Suppressor macrophage (primary cell): Measurements from ENCODE around the gene TBC1D7.

Source experiments
- DNase-seq, 4 experiments: peaks; one replicate each; pipeline ENCODE4 v3.0.0-alpha.2; 2020 to 2022
- total RNA-seq, 17 experiments: gene quantifications; one replicate each; lab custom pipeline; 2026; ENCODE audit warnings: mixed read lengths in 6 of 17, inconsistent platforms in 3 of 17; lab: John Stamatoyannopoulos, UW

The TBC1D7 gene
- 3.4 to 15.8 (median 8.8) reads per million in 17 experiments for total RNA-seq

DNA sequence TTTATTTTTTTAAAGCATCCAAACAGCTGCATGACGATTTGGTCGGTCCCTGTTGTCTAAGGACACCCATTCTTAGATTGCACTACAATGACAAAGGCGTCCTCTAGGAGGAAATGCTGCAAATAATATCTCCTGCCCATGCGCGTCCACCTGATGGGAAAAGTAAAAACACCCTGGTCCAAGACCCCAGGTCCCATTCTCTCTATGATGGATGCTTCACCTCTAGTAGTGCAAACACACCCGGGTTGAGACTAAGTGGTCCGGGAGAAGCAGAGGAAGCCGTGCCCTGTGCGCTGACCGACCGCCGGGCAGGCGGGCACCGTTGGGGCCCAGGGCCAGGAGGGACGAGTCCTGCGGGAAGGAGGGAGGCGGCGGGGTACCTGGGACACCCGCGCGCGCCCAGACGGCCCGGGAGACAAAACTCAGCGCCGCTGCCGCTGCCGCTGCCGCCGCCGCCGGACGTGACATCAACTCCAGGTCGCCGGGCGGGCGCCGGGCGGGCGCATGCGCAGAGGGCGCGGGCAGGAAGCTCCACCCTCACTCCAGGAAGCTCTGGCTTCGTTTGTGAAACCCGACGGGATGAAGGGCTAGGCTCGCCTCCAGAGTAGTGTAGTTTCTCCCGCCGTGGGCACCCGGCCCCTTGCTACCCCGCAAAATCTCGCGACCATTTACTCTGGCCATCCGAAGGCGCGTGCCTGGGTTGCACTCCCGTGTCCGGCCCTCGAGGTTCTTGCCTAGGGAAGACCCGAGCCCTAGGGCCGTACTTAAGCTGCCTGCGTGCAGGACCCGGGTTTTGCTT lies at the start of gene TBC1D7:
TBC1D7 (minus strand) TSS at position 462 of the 799 bp plus-strand sequence. CDS start 1,639 bp downstream, outside the sequence.
- peak; percentile 95 to 97 (median 96) for DNase-seq

DNA sequence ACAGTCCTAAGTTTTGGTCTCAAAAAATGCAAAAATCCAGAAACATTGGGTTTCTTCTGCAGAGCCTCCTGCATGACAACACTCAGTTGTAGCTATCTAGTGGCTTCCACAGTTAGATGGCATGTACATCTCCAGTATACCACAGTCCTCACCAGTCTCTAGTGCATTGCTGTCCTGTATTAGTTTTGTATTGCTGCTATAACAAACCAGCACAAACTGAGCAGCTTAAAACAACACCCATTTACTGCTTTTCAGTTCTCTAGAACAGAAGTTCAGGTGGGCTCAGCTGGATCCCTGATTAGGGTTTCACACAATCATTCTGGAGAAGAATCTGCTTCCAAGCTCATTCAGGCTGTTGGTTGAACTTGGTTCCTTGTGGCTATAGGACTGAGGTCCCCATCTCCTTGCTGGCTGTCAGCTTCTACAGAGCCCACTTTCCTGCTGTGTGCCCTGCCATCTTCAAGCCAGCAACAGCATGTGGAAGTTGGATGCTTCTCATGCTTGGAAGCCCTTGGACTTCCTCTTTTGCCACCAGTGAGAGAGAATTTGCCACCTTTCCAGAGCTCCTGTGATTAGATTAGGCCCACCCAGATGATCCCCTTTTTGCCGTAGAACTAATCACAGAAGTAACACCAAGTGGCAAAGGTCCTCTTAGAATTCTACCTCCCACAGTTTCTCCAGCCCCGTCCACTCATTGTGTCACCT lies 48.9 kb upstream of the TBC1D7 start:
- DNase-seq: peak in 3 of 4 experiments; percentile 29 to 44 (median 43)

DNA sequence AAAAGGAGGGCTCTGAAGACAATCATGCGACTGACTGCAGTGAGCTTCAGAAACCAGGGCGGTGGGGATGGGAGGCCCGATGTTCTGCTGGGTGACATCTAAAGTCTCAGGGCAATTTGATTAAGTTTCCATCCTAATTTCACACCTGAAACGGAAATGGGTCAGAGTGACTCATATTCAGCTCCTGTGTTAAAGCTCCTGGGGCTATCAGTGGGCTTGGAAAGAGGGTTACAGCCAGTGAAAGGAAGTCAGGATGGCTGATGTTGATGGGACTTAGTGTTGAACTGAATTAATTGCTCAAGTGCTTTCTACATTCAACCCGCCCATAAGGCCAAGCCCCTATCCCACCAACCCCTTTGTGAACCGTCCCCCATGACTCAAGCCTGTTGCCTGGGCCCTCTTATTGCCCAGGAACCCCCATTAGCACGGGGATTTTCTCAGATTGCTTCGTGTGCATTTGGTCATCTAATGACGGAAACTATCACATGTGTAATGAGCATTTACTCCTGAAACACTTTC lies 47.1 kb upstream of the TBC1D7 start:
- DNase-seq: no peak

DNA sequence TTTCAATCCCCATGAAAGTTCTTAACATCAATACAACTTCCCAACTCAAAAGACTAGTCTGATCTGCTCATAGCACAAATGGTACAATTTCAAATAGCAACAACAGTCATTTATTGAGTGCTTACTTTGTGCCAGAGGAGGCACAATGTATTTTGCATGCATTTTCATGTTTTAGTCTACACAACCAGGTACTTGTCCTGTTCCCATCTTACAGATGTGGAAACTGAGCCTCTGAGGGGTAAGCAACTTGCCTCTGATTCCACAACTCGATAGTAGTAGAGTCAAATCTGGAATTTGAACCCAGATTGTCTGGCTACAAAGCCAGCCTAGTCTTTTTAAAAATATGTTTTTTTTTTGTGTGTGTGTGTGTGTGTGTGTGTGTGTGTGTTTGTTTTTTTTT lies 45.6 kb upstream of the TBC1D7 start:
- DNase-seq: no peak

DNA sequence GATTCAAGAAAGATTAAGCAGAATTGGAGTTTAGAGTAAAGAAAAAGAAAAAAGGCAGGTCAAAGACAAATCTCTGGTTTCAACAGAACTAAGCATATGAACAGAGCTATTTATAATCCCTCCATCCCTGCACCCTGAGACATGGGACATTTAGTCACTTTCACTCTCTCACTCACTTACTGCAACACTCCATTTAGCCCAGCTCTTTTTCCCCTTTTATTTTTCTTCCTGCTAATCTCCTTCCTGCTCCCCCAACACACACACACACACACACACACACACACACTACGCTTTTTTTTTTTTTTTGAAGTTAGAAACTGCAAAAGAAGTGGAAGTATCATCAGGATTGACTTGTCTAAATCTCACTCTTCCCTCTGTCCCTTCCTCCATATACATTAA lies 45.1 kb upstream of the TBC1D7 start:
- DNase-seq: peak; percentile 31 to 76 (median 62)

DNA sequence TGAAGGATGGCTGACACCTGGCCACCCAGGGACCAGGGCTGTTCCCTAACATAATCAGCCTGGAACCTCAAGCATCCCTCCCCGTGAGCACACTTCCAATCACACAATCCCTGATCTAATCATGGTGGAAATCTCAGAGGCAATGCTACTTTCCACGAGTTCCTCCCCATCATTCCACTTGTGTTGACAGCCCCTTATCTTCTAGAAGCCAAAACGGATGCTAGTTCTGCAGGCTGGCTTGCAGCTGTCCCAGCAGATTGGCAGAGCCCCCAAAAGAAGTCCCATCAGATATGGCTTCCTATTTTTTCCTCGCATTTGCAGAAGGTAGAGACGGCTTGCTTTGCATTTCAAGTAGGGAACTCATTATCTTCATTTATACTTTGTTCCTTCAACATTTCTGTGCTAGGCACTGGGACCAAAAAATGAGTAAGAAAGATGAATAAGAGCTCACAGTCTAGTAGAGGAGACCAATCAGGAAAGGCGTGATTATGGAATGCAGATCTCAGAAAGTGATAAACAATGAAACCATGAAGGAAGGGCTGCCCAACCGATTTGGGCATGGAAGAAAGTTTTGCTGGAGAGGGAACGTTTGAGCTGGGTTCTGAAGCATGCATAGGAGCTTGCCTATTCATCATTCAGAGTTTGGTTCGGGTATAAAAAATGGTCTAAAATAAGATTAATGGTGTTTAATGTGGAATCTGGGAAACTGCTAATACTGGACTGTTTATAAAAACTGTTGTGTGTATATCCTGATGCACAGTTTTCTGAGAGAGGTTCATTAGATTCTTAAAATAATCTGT lies 44.6 kb upstream of the TBC1D7 start:
- no peak for DNase-seq

DNA sequence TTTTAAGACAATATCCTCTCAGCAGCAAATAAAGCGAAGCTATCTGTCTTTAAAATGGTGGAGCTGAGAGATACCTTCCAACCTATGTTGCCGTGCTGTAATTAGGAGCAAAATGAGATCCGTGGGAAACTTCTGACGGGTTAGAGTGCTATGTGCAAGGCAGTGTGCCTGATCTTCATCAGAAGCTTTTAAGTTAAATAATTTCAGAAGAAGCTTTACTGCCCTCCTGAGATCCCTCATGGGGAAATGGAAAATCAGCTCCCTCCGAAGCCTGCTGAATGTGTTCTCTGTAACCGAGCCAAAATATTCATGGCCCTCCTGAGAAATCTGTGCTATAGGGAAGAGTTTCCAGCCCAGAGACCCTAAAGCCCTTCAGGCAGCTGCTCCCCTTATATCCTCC lies 43.7 kb upstream of the TBC1D7 start:
- no peak for DNase-seq

DNA sequence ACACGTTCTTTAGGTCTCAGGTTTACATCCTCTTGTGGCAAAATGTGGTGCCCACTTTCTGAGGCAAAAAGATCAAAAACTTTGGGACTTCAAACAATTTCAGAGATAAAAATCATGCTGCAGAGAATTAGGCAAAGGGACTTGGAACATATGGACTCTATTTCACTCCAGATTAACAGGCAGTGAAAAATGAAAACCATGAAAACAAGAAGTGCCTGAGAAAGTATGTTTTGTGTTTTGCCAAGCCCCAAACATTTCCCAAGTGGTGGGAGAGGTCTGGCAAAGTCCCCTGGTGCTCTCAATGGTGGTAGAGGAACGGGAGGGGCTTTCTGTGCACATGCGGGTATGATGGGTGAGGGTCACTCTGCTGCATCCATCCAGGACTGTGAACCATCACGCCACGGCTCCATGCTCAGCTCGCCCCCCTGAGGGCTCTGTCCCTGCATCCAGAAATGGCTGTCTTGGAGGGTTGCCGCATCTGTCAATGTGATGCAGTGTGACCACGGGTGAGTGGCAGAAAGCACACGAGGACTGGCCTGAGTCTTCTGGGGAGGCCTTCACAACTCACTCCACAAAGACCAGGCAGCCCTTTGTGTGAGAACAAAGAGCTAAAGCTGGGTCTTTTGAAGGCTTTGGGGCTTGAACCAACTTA lies 43.2 kb upstream of the TBC1D7 start:
- DNase-seq: no peak

DNA sequence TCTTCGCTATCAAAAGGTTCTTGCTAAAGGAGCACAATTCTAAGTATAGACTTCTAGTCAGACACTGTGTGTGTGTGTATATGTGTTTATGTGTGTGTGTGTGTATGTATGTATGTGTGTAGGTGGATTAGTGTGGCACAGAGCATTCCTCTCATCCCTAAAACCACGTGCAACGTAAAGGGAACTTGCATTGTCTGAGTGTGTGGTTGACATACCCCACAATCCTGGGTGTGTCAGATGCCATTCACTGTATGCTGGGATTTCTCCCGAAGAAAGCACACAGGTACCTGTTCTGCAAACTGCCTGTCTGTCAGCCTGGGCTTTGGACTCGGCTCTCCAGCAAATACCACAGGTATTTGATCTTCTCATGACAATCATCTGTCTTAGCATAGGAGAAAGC lies 42.3 kb upstream of the TBC1D7 start:
- no peak for DNase-seq

DNA sequence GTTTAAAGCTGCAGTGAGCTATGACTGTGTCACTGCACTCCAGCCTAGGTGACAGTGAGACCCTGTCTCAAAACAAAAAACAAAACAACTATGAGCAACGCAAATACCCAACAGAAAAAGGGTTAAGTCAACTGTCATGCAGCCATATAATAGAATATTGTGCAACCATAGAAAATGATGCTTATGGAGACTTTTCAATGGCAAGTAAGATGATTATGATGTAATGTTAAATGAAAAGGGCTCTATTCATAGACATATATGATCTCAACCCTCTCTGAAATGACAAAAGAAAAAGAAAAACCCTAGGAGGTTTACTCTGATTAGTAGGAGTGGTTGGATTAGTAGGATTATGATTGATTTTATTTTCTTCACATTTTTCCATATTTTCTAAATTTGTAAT lies 41.3 kb upstream of the TBC1D7 start:
- no peak for DNase-seq

DNA sequence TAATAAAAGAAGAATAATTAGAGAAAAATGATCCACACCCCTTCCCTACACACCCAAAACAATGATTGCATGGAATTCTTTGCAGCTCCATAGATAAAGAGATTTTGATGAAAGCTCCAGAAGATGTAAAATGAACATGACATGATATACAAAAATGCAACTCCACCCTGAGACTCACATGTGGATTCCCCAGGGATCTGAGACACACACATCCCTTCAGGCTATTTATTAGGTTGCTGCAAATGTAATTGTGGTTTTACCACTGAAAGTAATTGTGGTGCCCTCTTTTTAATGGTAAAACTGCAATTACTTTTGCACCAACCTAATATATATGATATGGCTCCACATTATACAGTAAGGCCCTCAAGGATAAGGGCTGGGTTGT lies 40.4 kb upstream of the TBC1D7 start:
- no peak for DNase-seq

DNA sequence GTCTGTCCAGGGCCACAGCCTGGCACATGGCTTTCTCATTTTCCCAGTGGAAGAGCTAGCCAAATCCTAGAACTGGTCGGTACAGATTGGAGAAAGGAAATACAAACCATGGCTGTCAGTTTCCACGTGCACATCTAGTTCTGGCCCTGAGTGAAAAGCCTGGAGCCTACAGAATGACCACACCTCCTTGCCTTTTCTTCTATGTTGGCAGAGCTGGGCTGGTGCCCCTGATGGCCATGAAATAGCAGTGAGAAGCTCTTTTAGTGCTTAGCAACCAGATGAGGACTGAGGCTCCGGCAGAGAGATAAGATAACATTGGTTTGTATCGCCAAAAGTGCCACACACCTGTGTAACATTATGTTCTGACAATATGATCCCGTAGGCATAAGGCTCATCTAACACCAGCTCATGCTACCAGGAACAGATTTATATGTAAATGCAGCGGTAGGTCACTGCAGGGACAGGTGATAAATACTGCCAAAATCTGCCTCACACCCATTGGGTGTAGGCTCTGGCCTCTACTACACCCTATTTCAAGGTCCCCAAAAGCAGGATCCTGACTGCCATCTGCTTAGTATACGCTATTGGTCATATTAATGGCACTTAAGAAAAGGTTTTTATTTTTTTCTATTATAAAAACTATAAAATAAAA lies 39.9 kb upstream of the TBC1D7 start:
- DNase-seq: no peak

DNA sequence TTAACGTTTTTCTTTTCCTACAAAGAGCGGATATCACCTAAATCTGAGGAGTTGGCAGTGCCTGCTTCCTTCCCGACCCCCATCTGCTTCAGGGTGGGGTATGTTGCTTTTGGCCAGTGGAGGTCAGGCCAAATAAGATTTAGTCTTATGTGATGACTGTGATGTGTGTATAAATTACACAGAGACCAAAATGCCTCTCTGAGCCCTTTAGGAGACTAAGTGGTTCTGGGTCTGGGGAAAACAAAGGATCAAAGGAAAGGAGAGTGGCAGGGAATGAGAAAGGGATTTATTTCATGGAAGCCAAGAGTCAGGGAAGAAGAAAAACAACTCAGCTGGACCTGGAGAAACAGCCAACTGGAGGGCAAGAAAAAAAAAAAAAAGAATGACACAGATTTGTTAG lies 39.1 kb upstream of the TBC1D7 start:
- DNase-seq: no peak

DNA sequence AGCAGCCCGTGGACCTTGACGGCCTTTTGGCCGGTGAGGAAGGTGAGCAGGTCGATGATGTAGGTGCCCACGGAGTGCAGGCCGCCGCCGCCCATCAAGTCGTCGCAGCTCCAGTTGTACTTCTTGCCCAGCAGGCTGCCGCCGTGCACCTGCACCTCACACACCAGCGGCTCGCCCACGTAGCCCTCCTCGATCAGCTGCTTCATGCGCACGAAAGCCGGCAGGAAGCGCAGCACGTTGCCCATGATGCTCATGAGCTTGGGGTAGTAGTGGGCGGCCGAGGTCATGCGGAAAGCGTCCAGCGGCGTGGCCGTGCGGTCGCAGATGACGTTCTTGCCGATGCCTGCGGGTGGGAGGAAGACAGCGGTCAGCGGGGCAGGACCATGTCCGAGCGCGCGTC lies 37.0 kb upstream of the TBC1D7 start:
- DNase-seq: no peak

DNA sequence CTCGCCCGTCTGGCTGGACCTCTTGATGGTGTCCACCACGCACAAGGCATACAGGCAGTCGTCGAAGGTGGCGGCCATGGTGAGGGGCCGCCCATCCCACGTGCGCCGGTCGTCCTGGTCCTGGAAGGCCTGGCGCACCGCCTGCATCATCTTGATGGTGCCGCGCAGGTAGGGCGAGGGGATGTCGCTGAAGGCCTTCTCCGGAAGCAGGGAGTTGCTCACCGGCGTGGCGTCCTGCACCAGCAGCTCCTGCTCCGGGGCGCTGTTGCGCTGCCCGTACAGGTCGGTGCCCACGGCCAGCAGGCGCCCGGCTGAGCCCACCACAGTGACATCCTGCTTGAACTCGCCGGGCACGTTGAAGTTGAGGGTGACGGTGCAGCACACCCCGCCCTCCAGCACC lies 36.5 kb upstream of the TBC1D7 start:
- DNase-seq: no peak

DNA sequence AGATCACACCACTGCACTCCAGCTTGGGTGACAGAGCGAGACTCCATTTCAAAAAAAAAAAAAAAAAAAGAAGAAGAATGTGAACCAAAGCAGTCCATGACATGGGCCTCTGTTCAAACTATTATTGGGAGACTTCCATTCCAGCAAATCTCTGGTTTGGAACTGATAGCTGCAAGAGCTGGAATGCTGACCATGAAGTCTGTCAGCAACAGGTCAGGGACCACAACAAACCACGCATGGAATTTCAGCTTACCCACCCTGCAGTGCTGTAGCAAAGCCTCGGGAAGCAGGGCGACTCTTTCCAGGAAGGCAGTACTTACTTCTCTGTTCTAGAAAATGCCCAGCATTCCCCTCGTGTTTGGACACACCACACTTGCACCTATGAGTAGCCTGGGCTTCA lies 34.1 kb upstream of the TBC1D7 start:
- no peak for DNase-seq

DNA sequence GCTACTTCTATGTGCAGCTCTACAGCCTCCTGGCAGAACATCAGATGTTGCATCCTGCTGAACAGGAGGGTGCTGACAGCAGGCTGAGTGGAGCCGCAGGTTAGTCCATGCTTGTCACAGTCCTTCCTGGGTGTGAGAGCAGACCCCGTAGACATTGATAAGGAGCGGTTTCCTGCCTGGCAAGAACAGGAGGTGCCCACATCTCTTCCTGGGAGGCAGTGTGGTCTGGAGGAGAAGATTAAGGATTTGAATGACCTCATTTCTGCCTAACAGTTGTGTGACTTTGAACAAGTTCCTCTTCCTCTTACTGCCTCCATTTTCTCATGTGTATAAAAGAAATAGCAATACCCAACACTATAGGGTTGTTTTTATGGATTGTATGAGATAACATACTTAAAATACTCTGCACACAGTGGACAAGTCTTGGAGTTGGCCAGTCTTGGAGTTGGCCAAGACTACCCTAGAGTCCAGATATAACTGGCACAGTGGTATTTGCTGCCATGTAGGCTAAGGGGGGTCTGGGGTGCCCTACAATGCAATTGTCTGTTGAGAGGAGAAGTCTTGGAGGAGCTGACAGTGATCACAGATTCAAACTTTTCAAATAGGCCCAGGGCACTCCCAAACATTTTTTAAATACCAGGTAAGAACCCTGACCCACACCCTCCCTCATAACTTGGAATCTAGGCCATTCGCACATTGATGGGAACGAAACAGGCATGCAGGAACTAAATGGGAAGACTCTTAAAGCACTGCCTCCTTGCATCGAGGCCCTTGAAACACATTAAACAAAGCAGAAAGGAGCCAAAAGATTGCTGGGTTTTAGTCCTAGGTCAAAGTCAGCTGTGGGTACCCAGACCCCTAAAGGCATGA lies 32.6 kb upstream of the TBC1D7 start:
- DNase-seq: peak in 3 of 4 experiments; percentile 47 to 68 (median 66)

DNA sequence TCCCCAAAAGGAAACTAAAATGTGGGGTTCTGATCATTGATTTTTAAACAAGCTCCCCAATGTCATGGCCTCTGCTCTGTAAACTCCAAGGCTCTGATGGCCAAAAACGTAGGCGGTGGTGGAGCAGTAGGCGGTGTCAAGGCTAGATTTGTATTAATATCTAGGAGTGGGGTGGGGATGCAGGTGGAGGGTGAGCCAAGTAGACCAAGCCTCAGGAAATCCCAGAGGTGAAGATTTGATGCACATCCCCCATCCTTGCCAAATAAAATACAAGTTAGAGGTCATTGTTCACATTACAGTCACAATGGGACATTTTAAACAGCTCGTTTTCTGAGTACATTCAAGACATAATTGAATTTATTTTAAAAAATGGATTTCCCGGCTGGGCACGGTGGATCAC lies 30.9 kb upstream of the TBC1D7 start:
- DNase-seq: no peak

DNA sequence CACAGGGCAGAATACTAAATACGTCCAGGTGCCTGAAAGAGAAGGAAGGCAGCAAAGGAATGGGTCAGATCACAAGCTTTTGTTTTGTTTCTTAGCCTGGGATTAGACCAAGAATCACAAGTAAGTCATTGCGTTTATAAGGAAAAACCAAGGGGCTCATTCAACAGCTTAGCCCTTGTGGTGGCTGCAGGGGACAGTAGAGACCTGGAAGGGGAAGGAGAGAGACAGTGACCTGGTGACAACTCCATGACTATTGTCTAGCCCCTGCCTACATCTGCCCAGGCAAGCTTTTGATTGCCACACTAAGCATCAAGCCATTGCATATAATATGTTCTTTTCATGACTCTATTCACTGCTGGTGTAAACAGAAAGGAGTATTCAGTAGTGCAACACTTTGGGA lies 30.2 kb upstream of the TBC1D7 start:
- peak in 3 of 4 experiments; percentile 28 to 53 (median 44) for DNase-seq

DNA sequence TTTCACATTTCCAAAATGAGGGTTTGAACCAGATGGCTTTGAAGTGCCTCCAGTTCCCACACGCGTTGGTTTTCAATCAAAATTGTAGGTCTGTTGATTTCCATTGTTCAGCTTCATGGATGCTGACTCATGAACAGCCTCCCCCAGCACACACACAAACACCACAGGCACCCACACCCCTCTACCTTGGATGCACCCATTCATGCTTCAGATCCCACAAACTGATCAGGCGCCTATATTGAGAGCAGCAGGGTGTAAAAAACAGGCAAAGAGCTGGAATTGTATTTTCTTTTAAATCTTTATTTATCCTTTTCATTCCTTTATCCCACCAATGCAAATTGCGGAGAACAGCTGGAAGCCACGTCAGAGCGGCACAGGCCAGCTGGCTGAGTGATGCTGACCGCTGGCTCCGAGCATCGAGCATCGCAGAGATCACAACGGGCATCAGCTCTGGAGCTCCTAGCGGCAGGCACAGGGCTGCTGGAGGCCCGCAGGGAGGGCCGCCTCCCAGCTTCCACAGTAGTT lies 29.3 kb upstream of the TBC1D7 start:
- DNase-seq: no peak
